ENCODE results near the gene GDNF.
"Not testable (repeated sequence)": the region's sequence is repeated elsewhere in the genome, so short reads cannot be mapped to it uniquely, and the experiment has no call there.

Gene GDNF

DNA sequence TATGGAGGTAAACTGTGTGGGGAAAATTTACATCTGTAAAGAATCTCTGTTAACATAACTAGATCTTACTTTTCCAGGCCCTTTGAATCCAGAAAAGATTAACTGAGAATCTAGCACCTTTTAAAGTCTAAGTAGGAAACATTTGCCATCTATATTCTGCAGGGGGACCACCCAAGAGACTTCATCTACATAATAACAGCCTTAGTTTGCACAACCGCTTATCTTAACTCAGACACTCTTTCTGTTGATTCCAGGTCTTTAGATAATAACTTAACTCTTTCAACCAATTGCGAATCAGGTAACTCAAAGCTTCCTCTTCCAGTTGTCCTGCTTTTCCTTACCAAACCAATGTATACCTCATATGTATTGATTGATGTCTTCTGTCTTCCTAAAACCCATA, 53.4 kb downstream of the GDNF start:
- DNase-seq, result no peak

DNA sequence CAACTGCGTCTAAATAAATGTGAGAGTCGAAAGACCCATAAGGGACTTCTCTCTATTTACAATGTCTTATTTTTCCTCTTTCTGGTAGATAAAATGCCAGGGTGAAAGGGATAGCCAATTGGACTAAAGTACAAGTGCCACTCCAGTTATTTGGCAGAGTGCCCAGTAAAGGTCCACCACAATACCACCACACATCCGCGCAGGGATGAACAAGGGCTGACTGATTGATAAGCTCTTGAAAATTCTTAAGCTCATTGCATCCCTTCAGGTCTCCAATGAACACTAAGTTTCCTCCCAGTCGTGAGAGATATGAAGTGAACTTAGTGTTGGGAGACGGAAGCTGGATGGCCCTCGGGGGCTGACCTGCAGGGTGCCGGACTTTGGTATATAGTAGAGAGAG, 58.4 kb downstream of the GDNF start:
- DNase-seq, result not testable (repeated sequence)

DNA sequence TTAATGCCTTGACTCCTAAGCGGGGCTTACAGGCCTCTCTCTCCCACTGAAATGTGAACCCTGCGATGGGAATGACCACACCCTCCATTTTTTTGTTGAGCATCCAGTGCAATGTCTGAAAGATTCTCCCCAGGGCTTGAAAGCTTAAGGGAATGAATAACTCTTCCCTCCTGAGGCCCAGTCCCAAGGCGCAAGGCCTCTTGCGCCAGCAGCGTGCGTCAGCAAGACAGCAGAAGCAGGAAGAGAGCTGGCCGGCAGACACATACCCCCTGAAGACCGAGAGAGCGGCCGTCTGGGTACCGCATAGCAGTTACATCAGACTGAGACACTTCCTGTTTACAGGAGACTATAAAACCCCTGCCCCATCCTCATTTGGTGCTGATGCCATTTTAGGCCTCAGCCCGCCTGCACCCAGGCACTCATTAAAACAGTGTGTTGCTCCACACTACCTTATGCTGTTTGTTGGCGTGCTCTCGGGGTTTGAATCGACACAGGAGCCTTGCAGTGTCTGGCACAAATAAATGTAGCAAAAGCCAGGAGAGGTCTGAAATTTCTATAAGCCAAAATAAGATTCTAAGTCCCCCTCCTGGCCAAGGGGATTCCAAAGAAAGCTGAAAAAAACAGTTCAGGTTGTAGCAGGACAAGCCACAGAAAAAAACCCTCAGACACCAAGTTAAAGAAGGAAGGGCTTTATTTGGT, 62.3 kb downstream of the GDNF start:
- DNase-seq, result no peak

DNA sequence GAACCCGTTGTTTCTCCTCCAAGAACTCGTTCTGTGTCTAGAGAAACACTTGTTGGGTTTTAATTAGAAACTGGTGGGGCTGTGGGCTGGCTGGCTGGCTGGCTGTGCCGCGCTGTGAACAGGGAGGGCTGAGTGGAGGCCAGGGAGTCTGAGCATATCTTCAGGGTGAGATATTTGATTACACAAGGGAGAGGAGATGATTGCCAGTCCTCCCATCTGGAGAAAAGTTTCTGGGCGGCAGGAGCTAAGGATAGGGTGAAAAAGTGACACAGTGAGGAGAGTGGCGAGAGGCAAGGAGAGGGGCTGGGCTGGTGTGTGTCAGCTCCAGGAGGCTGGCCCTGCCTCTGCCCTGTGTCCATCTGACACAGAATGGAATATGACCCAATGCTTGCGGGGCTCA, 63.0 kb downstream of the GDNF start:
- no peak for DNase-seq

DNA sequence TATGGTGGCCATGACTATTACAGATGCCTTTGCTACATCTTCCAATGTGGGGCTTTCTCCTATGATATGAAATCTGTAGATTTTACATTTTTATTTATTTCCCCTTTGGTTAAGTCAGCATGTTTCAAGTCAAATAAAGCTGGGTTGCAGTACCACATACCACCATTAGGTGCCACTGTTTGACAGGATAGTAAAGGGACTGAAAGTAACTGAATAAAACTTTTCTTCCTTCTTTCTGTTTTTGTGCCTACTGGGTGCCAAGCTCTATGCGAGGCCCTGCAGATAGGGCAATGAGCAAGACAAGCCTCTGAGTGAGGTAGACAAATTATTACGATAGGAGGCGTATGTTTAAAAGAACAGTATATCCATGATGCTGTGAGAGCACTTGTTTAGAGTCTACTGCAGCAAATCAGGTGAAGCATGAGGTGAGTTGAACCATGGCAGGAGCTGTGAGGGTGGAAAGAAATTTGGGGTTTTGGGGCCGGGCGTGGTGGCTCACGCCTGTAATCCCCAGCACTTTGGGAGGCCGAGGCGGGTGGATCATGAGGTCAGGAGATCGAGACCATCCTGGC, 64.8 kb downstream of the GDNF start:
- DNase-seq, result no peak

DNA sequence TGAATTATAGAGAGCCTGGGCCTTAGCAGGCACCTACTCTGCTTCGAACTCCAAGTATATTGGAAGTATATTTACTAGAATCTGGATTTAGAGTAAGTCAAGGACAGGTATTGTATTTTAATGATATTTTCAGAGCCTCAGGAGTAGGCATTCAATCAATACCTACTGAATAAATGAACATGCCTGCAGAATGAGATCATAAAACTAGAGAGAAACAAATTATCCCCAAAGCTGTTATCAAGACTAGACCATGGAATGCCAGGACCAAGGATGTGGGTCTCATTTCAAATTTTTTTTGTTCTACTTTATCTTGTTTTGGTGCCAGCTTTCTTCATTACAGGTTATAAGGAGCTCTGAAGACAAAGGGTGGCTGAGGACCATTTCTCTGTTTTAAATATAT, 66.0 kb downstream of the GDNF start:
- no peak for DNase-seq

DNA sequence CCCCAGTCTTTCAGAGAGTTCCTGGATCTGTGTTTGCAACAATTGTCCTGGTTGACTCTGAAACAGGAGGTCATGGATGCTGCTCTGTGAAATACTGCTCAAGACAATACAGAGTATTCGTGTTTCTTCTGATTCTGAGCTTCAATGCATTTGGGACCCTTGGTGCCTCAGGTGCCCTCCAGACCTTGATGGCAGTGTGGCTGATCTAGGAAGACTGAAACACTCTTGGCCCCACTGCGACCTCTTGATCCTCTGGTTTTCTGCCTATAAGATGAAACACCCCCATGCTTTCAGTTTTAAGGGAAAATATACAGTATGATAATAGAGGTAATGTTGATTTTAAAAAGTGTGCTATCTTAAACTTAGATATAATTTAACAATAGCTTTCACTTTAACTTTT, 67.6 kb downstream of the GDNF start:
- no peak for DNase-seq

DNA sequence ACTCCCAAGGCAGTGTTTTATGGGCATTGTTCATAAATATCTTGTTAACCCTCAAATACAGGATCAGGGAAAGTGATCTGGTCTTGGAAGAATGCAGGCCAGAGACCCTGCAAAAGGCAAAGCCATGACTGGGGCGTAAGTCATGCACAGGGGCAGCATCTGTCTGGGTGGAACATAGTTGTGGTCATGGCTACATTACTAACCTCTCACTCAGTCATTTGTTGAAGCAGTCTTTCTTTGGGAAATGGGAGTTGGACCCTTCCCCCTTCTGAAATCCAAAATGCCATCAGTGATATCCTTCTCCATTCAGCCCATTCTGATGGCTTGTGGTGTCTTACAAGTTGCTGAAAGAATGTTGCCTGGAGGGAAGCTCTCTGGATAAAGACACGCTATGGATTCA, 68.1 kb downstream of the GDNF start:
- no peak for DNase-seq

DNA sequence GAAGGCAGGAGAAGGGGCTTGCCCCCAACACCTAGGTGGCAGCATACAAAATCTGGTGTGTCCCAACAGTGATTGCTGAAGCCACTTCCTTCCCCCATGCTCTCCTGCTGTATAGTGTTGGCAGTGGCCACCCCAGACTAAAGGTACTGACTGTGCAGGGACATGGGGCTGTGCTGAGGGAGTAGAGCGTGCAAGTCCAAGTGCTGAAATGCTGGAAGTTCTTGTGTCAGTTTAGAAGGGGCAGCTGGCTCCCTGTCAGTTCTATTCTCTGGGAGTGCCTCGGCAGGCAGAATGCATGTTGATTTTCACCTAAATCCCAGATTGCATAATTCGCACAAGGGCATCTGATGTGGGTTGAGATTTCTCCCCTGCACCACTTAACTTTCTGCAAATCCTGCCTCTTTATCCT, 68.6 kb downstream of the GDNF start:
- DNase-seq, result no peak

DNA sequence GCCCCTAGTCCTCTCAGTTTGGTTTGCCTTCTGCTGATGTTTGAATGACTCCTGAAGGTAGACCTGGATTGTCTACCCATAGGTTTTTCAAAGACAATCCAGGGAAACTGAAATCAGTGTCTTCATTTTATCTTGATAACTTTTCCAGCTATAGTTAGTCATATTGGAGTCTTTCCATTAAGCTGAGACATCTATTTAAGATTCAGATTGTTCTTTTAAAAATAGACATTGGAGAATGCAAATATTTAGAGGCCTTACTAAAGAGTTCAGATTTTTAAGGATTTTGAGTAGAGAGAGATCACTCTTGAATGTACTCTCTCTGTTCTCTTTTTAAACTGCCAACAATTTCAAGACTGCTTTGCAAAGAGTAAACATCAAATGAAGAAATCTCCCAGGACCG, 69.1 kb downstream of the GDNF start:
- no peak for DNase-seq

DNA sequence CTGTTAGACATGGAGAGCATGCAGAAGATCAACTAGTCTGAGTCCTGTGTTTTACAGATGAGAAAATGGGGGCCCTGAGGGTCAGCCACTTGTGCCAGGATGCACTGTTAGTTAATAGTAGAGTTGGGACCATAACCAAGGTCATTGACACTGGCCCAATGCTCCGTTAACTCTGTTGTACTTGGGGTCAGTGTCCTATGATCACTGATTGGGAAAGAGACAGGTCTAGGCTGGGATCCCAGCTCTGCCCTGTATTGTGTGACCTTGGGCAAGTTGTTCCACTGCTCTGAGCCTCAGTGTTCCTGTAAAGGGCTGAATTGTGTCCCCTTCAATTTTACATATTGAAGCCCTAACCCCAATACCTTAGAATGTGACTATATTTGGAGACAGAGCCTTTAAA, 70.0 kb downstream of the GDNF start:
- DNase-seq, result no peak

DNA sequence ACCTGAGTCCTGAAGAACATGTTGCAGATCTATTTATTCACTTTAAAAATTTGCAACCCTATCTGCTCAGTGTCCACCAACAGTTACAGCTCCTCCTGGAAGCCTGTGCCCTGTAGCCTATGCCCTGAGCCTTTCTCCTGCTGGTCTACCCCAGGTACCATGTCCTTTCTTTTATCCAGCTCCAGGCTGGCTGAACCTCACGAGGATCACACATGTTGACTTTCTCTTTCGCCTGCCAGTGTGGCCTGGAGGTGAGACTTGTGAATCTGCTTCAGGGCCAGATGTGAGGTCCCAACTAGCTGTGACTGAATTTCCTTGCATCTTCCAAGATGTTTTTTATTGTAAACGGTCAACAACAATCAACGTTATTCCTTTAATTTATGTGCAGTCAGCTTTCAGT, 70.7 kb downstream of the GDNF start:
- peak in 1 of 51 donors; percentile 8 for DNase-seq

DNA sequence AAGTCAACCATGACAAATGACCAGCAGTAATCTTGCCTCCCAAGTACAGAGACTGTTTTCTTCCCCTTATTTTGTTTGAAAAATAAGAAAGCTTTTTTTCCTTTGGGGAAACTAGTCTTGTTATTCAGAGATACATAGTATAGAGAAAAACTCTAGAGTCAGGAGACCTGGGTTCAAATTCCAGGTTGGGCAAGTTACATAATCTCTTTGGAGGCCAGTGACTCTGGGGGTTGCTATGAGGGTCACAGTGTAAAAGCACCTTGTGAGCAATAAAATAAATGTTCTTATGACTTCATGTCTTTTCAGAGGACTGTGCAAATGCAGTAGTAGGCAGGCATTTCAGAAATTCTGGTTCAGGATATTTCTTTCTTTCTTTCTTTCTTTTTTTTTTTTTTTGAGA, 71.5 kb downstream of the GDNF start:
- no peak for DNase-seq

DNA sequence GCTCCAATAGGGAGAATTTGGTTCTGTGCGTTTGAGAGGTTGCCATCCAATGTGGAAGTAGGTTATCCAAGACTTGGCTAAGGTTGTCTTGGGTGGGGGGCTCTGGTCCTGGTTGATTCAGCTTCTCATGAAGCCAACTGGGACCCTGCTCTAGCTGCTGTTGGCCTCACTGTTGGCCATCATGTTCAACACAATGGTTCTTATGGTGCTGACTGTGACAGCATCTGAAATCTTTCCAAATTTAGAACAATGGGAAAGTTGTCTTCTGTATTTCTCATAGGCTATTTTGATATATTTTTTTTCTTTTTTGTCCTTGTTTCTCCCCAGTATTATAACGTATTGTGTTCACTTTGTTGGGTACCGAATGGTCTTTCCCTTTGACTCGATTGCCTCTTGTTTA, 71.9 kb downstream of the GDNF start:
- peak in 15 of 51 donors; percentile 1 to 74 (median 16) for DNase-seq

DNA sequence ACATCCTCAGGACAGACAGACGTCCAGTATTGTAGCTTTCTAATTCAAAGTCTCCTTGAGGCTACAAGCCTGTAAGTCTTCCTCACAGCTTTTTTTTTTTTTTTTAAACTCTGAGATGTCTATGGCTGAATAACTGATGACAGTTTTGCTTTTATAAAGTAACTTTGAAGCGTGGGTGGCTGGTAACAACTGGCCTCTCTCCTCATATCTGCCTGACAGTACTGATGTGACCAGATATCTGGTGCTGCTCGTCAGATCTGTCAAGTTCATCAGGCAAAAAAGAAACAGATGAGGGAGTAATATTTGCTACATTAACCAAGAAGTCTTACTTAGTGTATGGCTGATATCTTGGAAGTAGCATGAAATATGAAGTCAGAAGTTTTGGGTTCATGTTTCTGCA, 72.6 kb downstream of the GDNF start:
- no peak for DNase-seq

Measured in hypothalamus (tissue), 51 donors.